ENCODE data around the gene SYNGR1. TPM values are rescaled to one million over a fixed set of nuclear protein-coding genes. Genes with fewer than 3 reads are reported as not detected.

Gene SYNGR1
- total RNA-seq, 2 experiments from 2014 or later, result 2.4 to 3.8 TPM

DNA sequence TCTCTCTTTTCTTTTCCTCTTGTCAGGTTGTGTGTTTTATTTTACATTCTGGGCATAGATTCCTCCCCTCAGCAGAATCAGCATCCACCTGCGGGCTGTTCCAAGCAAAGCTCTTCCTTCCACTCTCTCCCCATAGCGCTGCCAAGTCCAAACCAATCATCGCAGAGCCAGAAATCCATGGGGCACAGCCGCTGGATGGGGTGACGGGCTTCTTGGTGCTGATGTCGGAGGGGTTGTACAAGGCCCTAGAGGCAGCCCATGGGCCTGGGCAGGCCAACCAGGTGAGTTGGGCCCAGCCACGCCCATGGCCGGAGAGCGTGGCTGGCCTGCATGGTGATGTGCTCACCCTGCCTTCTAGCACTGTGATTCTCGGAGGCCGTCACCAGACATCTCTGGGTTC lies 71.9 kb downstream of the SYNGR1 start:
- Mint-ChIP-seq H3K27ac (no peak overlapping the region), H3K4me1 (ENCODE audit: low read depth) (peaks cover 2% of the 10 kb centered on the region), H3K9me3 (no peaks in the 10 kb centered on the region), H3K36me3 (ENCODE audit: low read depth) (peaks cover 24% of the 10 kb centered on the region), H3K27me3 (no peaks in the 10 kb centered on the region), H3K4me3 (no peak overlapping the region)
- intact Hi-C loops (cut with micrococcal nuclease), result no loop called here
- POLR2A ChIA-PET, result no interaction called here
- TF ChIP-seq, protein P1, sequence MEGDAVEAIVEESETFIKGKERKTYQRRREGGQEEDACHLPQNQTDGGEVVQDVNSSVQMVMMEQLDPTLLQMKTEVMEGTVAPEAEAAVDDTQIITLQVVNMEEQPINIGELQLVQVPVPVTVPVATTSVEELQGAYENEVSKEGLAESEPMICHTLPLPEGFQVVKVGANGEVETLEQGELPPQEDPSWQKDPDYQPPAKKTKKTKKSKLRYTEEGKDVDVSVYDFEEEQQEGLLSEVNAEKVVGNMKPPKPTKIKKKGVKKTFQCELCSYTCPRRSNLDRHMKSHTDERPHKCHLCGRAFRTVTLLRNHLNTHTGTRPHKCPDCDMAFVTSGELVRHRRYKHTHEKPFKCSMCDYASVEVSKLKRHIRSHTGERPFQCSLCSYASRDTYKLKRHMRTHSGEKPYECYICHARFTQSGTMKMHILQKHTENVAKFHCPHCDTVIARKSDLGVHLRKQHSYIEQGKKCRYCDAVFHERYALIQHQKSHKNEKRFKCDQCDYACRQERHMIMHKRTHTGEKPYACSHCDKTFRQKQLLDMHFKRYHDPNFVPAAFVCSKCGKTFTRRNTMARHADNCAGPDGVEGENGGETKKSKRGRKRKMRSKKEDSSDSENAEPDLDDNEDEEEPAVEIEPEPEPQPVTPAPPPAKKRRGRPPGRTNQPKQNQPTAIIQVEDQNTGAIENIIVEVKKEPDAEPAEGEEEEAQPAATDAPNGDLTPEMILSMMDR (IDR thresholded peaks at IDR 0.05), result no peak
- DNase-seq (no peak), ATAC-seq (no peak)
- CTCF ChIA-PET, result no interaction called here

DNA sequence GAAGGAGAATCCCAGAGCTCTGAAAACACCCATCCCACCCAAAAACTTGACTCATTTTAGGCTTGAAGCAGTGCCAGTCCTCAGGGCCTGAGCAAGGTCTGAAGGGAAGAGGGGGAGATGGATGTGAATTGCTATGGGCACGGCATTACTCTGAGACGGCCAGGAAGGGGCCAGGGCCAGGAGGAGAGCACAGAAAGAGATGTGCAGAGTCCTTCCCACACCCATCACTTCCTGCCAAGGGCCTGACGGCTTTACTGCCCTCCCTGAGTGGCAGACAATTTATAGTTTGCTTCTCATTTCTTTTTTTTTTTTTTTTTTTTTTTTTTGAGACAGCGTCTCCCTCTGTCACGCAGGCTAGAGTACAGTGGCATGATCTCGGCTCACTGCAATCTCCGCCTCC lies 72.3 kb downstream of the SYNGR1 start:
- ChIA-PET CTCF (no interaction called here), POLR2A (no interaction called here)

DNA sequence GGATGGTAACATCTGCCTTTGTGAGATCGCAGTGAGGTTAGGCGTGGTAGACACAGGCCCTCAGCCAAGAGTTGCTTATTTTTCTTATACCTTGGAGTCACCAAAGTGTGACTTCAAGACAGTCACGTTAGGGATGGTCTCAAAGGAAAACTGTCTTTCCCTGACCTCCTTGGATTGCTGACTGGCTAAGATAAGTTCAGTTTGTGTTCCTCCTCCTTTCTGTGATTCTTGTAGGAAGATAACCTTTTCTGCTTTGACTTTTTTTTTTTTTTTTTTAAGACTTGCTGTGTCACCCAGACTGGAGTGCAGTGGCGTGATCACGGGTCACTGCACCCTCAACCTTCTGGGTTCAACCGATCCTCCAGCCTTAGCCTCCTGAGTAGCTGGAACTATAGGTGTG lies 72.9 kb downstream of the SYNGR1 start:
- Mint-ChIP-seq H3K27ac (no peak overlapping the region), H3K9me3 (no peaks in the 10 kb centered on the region), H3K36me3 (ENCODE audit: low read depth) (peaks cover 29% of the 10 kb centered on the region), H3K27me3 (no peaks in the 10 kb centered on the region), H3K4me3 (no peak overlapping the region), H3K4me1 (ENCODE audit: low read depth) (peaks cover 2% of the 10 kb centered on the region)
- ChIA-PET CTCF (no interaction called here), POLR2A (interaction anchor here (0.6 kb wide), 1 partner anchor 14 kb away, joined by 3 read pairs; no protein-coding TSS in a partner anchor)
- no peak for ATAC-seq
- DNase-seq, result no peak
- intact Hi-C loops (cut with micrococcal nuclease), result no loop called here
- TF ChIP-seq, protein P1 (IDR thresholded peaks at IDR 0.05), result no peak

More for the DNA sequence above, 72.3 kb downstream of the SYNGR1 start:
- intact Hi-C loops (cut with micrococcal nuclease), result no loop called here
- no peak overlapping the region for H3K27ac Mint-ChIP-seq
- no peak for DNase-seq
- TF ChIP-seq, protein P1 (IDR thresholded peaks at IDR 0.05), result no peak
- peaks cover 26% of the 10 kb centered on the region for H3K36me3 Mint-ChIP-seq (ENCODE audit: low read depth)
- no peaks in the 10 kb centered on the region for H3K27me3 Mint-ChIP-seq
- H3K4me3 Mint-ChIP-seq, result no peak overlapping the region
- ATAC-seq, result no peak
- peaks cover 2% of the 10 kb centered on the region for H3K4me1 Mint-ChIP-seq (ENCODE audit: low read depth)
- no peaks in the 10 kb centered on the region for H3K9me3 Mint-ChIP-seq

DNA sequence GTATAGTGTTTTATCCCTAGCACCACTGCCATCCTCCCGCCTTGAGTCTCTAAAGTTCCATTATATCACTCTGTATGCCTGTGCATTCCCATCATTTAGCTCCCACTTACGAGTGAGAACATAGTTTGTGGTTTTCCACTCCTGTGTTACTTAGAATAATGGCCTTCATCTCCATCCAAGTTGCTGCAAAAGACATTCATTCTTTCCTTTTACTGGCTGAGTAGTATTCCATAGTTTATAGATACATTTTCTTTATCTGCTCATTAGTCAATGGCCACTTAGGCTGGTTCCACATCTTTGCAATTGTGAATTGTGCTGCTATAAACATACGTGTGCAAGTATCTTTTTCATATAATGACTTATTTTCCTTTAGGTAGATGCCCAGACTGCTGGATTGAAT lies 74.2 kb downstream of the SYNGR1 start:
- TF ChIP-seq, protein P1 (IDR thresholded peaks at IDR 0.05), result no peak
- intact Hi-C loops (cut with micrococcal nuclease), result no loop called here
- Mint-ChIP-seq H3K9me3 (no peaks in the 10 kb centered on the region), H3K27ac (no peak overlapping the region), H3K4me3 (no peak overlapping the region), H3K36me3 (ENCODE audit: low read depth) (peaks cover 20% of the 10 kb centered on the region), H3K27me3 (no peaks in the 10 kb centered on the region), H3K4me1 (ENCODE audit: low read depth) (no peaks in the 10 kb centered on the region)
- ChIA-PET POLR2A (interaction anchor here (1.9 kb wide), 1 partner anchor 11 kb away, joined by 4 read pairs; no protein-coding TSS in a partner anchor), CTCF (no interaction called here)
- DNase-seq (no peak), ATAC-seq (no peak)

DNA sequence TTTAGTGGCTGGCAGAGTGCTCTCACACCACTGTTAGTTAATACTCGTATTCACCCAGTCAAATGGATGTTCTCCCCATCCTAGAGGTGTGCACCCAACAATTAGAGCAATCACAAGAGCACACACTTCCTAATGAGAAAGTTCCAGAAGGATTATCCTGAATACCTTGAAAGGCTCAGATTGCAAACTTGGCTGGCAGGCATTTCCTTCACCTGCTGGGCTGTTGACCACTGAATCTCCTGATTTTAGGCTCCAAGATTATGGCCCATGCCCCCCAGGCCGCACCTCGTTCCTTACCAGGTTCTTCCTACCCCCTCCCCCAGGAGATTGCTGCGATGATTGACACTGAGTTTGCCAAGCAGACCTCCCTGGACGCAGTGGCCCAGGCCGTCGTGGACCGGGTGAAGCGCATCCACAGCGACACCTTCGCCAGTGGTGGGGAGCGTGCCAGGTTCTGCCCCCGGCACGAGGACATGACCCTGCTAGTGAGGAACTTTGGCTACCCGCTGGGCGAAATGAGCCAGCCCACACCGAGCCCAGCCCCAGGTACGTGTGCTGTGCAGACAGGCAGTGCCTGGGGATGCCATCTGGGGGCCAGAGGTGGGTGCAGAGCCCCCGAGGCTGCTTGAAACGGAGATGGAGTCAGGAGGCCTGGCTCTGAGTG lies 76.7 kb downstream of the SYNGR1 start:
- Mint-ChIP-seq H3K4me3 (no peak overlapping the region), H3K4me1 (ENCODE audit: low read depth) (no peaks in the 10 kb centered on the region), H3K9me3 (no peaks in the 10 kb centered on the region), H3K27me3 (no peaks in the 10 kb centered on the region), H3K36me3 (ENCODE audit: low read depth) (peaks cover 11% of the 10 kb centered on the region), H3K27ac (no peak overlapping the region)
- intact Hi-C loops (cut with micrococcal nuclease), result no loop called here
- DNase-seq (no peak), ATAC-seq (no peak)
- CTCF ChIA-PET, result no interaction called here
- TF ChIP-seq, protein P1 (IDR thresholded peaks at IDR 0.05), result no peak
- POLR2A ChIA-PET, result no interaction called here

All from activated CD8-positive, alpha-beta T cell treated with anti-CD3 and anti-CD28 coated beads for 36 hours (primary cell).